Measurements from ENCODE around the gene RSBN1L. TPM values are rescaled to one million over a fixed set of nuclear protein-coding genes. Genes with fewer than 3 reads are reported as not detected.
A peak's percentile ranks its signal among the peaks of the same experiment; 100 is the strongest.

RSBN1L gene
- total RNA-seq, 1 donor from 2014 or later, result 28.8 TPM

DNA sequence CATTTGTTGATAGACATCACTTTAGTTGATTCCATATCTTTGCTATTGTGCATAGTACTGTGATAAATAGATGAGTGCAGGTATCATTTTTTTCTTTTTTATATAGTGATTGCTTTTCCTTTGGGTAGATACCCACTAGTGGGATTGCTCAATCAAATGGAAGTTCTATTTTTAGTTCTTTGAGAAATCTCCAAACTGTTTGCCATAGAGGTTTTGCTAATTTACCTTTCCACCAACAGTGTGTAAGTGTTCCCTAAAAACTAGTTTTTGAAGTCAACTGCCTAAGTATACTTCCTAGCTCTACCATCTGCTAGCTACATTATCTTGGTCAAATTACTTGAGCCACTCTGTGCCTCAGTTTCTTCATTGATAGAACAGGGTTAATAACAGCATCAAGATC, 31.5 kb upstream of the RSBN1L start:
- Mint-ChIP-seq H3K27me3 (ENCODE audit: low read depth) (no peaks in the 10 kb centered on the region), H3K9me3 (no peaks in the 10 kb centered on the region), H3K36me3 (ENCODE audit: low read depth) (no peaks in the 10 kb centered on the region), H3K27ac (no peak overlapping the region), H3K4me1 (ENCODE audit: low read depth) (no peaks in the 10 kb centered on the region), H3K4me3 (ENCODE audit: low read depth) (no peak overlapping the region)
- intact Hi-C loops (cut with micrococcal nuclease), result no loop called here
- DNase-seq (ENCODE audit: low spot score), result no peak

DNA sequence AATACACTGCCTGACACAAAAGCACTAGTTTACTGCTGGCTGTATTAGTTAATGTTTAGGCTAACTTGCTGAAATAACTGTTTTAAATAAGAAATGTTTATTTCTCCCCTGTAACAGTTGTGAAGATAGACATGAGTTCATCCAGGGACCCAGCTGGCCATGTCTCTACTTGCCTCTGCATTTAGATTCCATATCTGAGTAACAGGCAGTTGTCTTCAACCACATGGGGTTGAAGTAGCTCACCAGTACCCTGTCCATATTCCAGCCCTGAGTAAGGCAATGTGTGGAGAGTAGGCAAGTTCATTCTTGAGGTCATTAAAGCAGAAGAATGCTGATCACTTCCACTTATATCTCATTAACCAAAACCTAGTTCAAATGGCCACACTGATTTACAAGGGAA, 31.1 kb upstream of the RSBN1L start:
- Mint-ChIP-seq H3K27me3 (ENCODE audit: low read depth) (no peaks in the 10 kb centered on the region), H3K36me3 (ENCODE audit: low read depth) (no peaks in the 10 kb centered on the region), H3K4me3 (ENCODE audit: low read depth) (no peak overlapping the region), H3K27ac (no peak overlapping the region), H3K9me3 (no peaks in the 10 kb centered on the region), H3K4me1 (ENCODE audit: low read depth) (no peaks in the 10 kb centered on the region)
- intact Hi-C loops (cut with micrococcal nuclease), result no loop called here
- DNase-seq (ENCODE audit: low spot score), result no peak

DNA sequence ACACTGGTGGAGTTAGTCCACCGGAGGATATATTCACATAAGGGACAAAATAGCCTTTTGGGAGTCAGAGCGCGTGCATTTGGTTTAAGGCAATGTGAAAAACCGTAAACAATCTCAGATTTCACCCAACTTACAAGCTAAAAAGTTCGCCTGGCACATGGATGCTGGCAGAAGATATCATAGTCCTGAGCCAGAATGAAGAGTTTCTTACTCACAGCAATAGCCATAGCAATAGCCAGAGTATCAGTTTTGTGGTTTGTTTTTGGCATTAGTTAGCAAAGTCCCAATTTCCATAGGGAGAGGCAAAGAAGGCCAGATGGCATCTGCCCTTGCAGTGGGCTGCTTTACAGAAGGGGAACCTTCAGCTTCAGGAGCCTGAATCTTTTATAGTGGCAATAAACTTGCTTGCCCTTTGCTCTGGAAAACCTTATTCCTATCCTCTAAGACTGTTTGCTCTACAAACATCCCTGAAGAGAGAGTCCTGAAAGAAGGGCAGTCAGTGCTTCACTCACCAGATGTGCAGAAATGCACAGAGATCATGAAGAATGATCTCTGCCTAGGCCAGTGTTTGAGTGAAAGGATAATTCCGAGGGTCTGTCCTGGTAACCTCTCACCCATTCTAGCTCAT, 28.7 kb upstream of the RSBN1L start:
- H3K27ac Mint-ChIP-seq, result no peak overlapping the region
- H3K9me3 Mint-ChIP-seq, result no peaks in the 10 kb centered on the region
- H3K4me3 Mint-ChIP-seq (ENCODE audit: low read depth), result no peak overlapping the region

DNA sequence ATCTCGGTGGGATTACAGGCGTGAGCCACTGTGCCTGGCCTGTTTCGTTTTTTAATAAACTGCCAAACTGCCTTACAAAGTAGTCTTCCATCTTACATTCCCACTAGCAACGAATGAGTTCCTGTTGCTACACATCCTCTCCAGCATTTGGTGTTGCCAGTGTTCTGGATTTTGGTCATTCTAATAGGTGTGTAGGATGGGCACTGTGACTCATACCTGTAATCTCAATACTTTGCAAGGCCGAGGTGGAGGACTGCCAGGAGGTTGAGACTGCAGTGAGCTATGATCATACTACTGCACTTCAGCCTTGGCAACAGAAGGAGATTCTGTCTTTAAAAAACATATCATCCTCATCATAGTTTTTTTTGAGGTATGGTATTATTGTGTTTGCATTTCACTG, 21.4 kb upstream of the RSBN1L start:
- intact Hi-C loops (cut with micrococcal nuclease), result no loop called here
- no peak overlapping the region for H3K4me3 Mint-ChIP-seq (ENCODE audit: low read depth)
- H3K27me3 Mint-ChIP-seq (ENCODE audit: low read depth), result no peaks in the 10 kb centered on the region
- H3K9me3 Mint-ChIP-seq, result no peaks in the 10 kb centered on the region
- peaks cover 3% of the 10 kb centered on the region for H3K36me3 Mint-ChIP-seq (ENCODE audit: low read depth)
- no peaks in the 10 kb centered on the region for H3K4me1 Mint-ChIP-seq (ENCODE audit: low read depth)
- H3K27ac Mint-ChIP-seq, result no peak overlapping the region
- no peak for DNase-seq (ENCODE audit: low spot score)

More for the DNA sequence above, 28.7 kb upstream of the RSBN1L start:
- DNase-seq (ENCODE audit: low spot score), result no peak
- H3K4me1 Mint-ChIP-seq (ENCODE audit: low read depth), result no peaks in the 10 kb centered on the region
- H3K27me3 Mint-ChIP-seq (ENCODE audit: low read depth), result no peaks in the 10 kb centered on the region
- intact Hi-C loops (cut with micrococcal nuclease), result no loop called here
- no peaks in the 10 kb centered on the region for H3K36me3 Mint-ChIP-seq (ENCODE audit: low read depth)

DNA sequence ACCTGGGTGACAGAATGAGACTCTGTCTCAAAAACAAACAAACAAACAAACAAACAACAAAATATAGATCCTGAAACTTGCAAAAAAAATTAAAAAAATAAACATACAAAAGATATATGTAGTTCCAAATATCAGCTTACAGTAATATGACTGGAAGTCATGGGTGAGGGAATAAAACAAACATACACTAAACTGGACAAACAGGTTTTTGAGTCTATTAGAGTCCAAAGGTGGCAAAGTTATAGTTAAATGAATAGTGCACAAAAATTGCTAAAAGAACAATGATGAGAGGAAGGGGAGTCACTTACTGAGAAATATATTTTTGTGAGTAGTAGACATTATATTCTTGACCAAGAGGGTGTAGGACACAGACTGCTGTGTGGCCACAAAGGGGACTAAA, 16.7 kb upstream of the RSBN1L start:
- H3K4me3 Mint-ChIP-seq (ENCODE audit: low read depth), result no peak overlapping the region
- intact Hi-C loops (cut with micrococcal nuclease), result no loop called here
- DNase-seq (ENCODE audit: low spot score), result no peak
- H3K27me3 Mint-ChIP-seq (ENCODE audit: low read depth), result no peaks in the 10 kb centered on the region
- peaks cover 22% of the 10 kb centered on the region for H3K36me3 Mint-ChIP-seq (ENCODE audit: low read depth)
- H3K9me3 Mint-ChIP-seq, result no peaks in the 10 kb centered on the region
- no peaks in the 10 kb centered on the region for H3K4me1 Mint-ChIP-seq (ENCODE audit: low read depth)
- no peak overlapping the region for H3K27ac Mint-ChIP-seq

DNA sequence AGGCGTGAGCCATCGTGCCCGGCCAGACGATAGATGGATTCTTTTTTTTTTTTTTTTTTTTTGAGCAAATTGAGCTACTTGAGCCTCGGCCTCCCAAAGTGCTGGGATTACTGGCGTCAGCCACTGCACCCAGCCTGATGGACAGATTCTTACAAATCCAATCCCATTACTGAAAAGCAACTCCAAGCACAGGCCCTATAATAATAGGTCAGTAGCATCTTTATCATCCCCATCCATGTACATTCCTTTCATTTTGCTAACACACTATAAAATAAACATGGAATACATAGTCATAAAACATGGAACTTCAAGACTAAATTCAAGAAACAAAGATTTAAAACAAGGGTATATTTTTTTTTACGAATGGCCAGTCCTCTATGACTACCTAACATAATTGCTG, 16.0 kb upstream of the RSBN1L start:
- DNase-seq (ENCODE audit: low spot score), result no peak
- Mint-ChIP-seq H3K27ac (no peak overlapping the region), H3K9me3 (no peaks in the 10 kb centered on the region), H3K36me3 (ENCODE audit: low read depth) (peaks cover 25% of the 10 kb centered on the region), H3K27me3 (ENCODE audit: low read depth) (no peaks in the 10 kb centered on the region), H3K4me1 (ENCODE audit: low read depth) (no peaks in the 10 kb centered on the region), H3K4me3 (ENCODE audit: low read depth) (no peak overlapping the region)
- intact Hi-C loops (cut with micrococcal nuclease), result no loop called here

DNA sequence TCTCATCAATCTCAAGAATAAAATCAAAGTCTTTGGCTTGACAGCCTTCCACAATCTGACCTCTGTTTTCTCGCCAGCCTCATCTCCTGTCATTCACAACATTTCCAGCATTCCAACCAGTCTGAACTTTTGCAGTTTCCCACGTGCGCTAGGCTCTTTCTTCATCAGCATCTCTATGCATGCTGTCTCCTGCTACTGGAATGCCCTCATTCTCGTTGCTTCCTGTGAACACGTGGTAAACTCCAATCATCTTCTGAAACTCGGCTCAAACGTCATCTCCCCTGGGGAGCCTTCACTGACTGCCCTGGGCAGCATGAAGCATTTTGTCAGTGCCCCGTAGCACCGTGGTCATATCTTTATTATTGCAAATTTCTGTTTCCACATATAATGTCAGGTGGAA, 12.2 kb upstream of the RSBN1L start:
- Mint-ChIP-seq H3K36me3 (ENCODE audit: low read depth) (peaks cover 43% of the 10 kb centered on the region), H3K9me3 (no peaks in the 10 kb centered on the region), H3K27ac (no peak overlapping the region), H3K27me3 (ENCODE audit: low read depth) (no peaks in the 10 kb centered on the region), H3K4me3 (ENCODE audit: low read depth) (no peak overlapping the region), H3K4me1 (ENCODE audit: low read depth) (peaks cover 19% of the 10 kb centered on the region)
- intact Hi-C loops (cut with micrococcal nuclease), result no loop called here
- DNase-seq (ENCODE audit: low spot score), result no peak

DNA sequence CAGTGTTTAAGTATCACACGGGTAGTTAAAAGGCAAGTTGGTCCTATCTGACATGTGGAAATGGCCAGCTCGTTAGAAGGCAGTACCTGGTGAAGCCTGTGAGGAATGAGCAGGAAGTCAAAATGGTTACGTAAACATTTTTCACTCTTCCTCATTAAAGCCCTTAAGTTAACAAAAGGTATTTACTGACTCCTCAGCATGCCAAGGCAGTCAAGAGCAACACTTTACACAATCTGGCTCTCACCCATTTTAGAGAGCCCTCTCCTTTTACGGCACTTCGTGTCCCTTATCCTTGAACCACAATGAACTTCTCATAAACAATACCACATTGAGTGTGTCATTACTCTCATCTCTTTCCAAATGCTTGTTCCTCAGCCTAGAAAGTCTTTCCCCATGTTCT, 11.0 kb upstream of the RSBN1L start:
- intact Hi-C loops (cut with micrococcal nuclease), result no loop called here
- peaks cover 44% of the 10 kb centered on the region for H3K36me3 Mint-ChIP-seq (ENCODE audit: low read depth)
- no peak for DNase-seq (ENCODE audit: low spot score)
- H3K27me3 Mint-ChIP-seq (ENCODE audit: low read depth), result no peaks in the 10 kb centered on the region
- H3K9me3 Mint-ChIP-seq, result no peaks in the 10 kb centered on the region
- H3K27ac Mint-ChIP-seq, result no peak overlapping the region
- peaks cover 19% of the 10 kb centered on the region for H3K4me1 Mint-ChIP-seq (ENCODE audit: low read depth)
- no peak overlapping the region for H3K4me3 Mint-ChIP-seq (ENCODE audit: low read depth)

DNA sequence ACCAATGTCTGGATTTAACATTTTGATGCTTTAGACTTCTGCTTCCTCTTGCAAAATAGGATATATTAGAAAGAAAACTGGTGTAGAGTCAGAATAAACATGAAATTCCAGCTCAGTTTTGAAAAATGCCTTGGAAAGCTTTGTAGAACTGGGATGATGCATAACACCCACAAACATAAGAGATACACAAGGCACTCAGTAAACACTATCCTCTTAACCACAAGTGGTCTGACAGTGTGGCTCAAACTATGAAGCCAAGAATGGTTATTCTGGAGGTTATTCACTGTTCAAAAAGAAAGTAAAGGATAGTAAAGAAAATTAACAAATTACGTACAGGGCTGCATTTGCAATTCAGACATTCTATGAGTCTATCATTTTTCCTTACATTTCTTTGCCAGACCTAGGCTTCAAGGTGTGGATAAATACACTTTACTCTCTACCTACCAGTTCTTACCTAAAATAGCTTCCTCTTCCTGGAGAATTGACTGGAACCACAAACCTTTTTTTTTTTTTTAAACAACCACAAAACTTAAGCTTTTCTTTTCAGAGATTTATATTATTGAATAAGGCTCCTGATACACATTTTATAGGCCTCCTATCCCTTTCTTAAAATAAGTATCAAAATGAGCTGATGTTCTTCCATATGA, 9.0 kb upstream of the RSBN1L start:
- Mint-ChIP-seq H3K27ac (no peak overlapping the region), H3K9me3 (no peaks in the 10 kb centered on the region), H3K27me3 (ENCODE audit: low read depth) (no peaks in the 10 kb centered on the region), H3K4me3 (ENCODE audit: low read depth) (no peak overlapping the region), H3K4me1 (ENCODE audit: low read depth) (peaks cover 19% of the 10 kb centered on the region), H3K36me3 (ENCODE audit: low read depth) (peaks cover 43% of the 10 kb centered on the region)
- no peak for DNase-seq (ENCODE audit: low spot score)
- intact Hi-C loops (cut with micrococcal nuclease), result no loop called here

DNA sequence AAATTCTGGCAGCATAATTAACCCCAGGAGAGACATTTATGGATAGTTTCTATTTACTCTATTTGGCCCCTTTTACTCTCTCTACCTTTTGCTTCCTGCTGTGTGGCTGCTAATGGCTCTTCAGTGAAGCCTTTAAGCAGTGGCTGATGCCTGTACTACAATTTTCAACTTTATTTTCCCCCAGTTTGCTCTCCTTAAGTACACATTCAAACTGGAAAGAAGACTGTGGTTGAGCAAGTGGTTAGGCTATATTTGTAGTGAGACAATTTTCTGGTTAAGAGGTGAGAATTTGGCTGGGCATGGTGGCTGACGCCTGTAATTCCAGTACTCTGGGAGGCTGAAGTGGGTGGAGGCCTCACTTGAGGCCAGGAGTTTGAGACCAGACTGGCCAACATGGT, 8.5 kb upstream of the RSBN1L start:
- no peak overlapping the region for H3K4me3 Mint-ChIP-seq (ENCODE audit: low read depth)
- H3K9me3 Mint-ChIP-seq, result no peaks in the 10 kb centered on the region
- H3K27me3 Mint-ChIP-seq (ENCODE audit: low read depth), result no peaks in the 10 kb centered on the region
- no peak for DNase-seq (ENCODE audit: low spot score)
- no peak overlapping the region for H3K27ac Mint-ChIP-seq
- H3K36me3 Mint-ChIP-seq (ENCODE audit: low read depth), result peaks cover 42% of the 10 kb centered on the region
- intact Hi-C loops (cut with micrococcal nuclease), result no loop called here
- H3K4me1 Mint-ChIP-seq (ENCODE audit: low read depth), result peaks cover 21% of the 10 kb centered on the region

DNA sequence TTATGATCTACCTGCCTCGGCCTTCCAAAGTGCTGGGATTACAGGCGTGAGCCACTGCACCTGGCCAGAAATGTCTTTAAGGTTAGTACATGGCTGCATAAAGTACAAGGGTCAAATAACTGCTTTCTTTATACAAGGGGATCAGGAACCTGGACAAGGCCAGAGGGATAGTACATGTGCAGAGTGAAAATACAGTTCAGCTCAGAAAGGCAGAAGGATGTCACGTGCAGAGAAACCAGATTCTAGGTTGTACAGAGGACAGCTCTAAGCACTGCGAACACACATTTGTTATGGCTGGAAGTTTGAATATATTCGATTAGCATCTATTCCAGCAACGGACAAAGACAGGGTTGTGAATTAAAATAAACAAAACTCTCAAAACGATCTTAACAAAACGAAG, 6.0 kb upstream of the RSBN1L start:
- Mint-ChIP-seq H3K27ac (no peak overlapping the region), H3K4me1 (ENCODE audit: low read depth) (peaks cover 32% of the 10 kb centered on the region), H3K4me3 (ENCODE audit: low read depth) (no peak overlapping the region), H3K9me3 (no peaks in the 10 kb centered on the region), H3K36me3 (ENCODE audit: low read depth) (peaks cover 32% of the 10 kb centered on the region), H3K27me3 (ENCODE audit: low read depth) (no peaks in the 10 kb centered on the region)
- no peak for DNase-seq (ENCODE audit: low spot score)
- intact Hi-C loops (cut with micrococcal nuclease), result no loop called here

DNA sequence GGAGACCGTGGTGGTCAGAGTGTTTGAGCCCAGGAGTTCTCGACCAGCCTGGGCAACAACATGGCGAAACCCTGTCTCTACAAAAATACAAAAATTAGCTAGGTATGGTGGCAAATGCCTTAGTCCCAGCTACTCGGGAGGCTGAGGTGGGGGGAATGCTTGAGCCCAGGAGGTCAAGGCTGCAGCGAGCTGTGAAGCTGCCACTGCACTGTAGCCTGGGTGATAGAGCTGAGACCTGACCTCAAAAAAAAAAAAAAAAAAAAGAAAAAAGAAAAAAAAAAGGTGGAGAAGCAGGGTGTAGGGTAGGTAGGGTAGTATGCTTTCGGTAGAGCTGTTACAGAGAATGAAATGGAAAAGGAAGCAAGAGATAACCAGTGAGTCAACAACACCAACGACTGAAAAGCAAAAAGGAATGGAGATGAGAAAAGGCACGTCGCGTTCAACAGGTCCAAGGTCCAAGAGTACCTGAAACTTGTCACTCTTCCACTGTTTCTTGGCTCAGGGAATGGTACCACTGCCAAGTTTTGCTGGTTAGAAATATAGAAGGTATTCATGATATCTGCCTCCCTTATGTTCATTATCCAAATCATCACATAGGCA, 4.3 kb upstream of the RSBN1L start:
- Mint-ChIP-seq H3K27me3 (ENCODE audit: low read depth) (no peaks in the 10 kb centered on the region), H3K9me3 (no peaks in the 10 kb centered on the region), H3K27ac (no peak overlapping the region), H3K4me1 (ENCODE audit: low read depth) (peaks cover 28% of the 10 kb centered on the region), H3K4me3 (ENCODE audit: low read depth) (no peak overlapping the region), H3K36me3 (ENCODE audit: low read depth) (peaks cover 35% of the 10 kb centered on the region)
- no peak for DNase-seq (ENCODE audit: low spot score)
- intact Hi-C loops (cut with micrococcal nuclease), result no loop called here

DNA sequence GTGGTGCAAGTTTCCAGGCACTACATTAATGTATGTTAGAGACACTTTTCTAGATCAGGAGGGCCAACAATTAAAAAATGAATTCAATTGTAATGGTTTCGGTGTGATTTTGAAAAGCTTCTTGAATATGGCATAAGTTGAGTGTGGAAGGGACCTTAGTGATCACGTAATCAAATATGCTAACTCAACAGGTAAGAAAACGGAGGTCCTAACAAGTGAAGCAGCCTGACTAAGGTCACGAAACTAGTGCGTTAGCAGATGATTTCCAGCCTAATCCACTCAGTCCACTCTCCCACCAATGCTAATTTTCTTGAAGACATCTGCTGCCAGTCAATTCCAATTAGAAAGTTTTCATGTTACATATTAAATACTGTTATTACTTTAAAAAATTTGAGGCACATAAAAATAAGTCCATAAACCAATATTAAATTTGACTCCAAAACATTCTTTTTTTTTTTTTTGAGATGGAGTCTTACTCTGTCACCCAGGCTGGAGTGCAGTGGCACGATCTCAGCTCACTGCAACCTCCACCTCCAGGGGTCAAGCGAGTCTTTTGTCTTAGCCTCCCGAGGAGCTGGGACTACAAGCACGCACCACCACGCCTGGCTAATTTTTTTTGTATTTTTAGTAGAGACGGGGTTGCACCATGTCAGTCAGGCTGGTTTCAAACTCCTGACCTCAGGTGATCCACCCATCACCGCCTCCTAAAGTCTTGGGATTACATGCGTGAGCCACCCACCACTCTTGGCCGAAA, 2.3 kb upstream of the RSBN1L start:
- no peaks in the 10 kb centered on the region for H3K9me3 Mint-ChIP-seq
- intact Hi-C loops (cut with micrococcal nuclease), result no loop called here
- H3K4me1 Mint-ChIP-seq (ENCODE audit: low read depth), result peaks cover 26% of the 10 kb centered on the region
- H3K27ac Mint-ChIP-seq, result no peak overlapping the region
- peaks cover 24% of the 10 kb centered on the region for H3K36me3 Mint-ChIP-seq (ENCODE audit: low read depth)
- peak overlapping the region; percentile 40 for H3K4me3 Mint-ChIP-seq (ENCODE audit: low read depth)
- DNase-seq (ENCODE audit: low spot score), result no peak
- no peaks in the 10 kb centered on the region for H3K27me3 Mint-ChIP-seq (ENCODE audit: low read depth)

Data from activated T-helper 2 cell treated with anti-CD3 and anti-CD28 coated beads, Interferon-gamma antibody, Interleukin-2, Interleukin-4, amounts not matched to agents 10 μg/mL and 5 μg/mL and 100 μg/mL, durations not matched to agents 14 hours and 24 hours and 36 hours (primary cell).